HepG2 (cell line): ENCODE measurements around the gene RSPH10B. TPM values are rescaled to one million over a fixed set of nuclear protein-coding genes. Genes with fewer than 3 reads are reported as not detected.

Experiments
- ATAC-seq: fragments of 200-7000 bp; cut with Tn5 transposase; 3 replicates; pipeline ENCODE4 v1.9.1; 2020; ENCODE audit warnings: mild to moderate bottlenecking, moderate library complexity
- BruUV-seq: library from RNA; stranded (reverse); fragments of 400-500 nt; replicated peaks from 2 replicates; lab custom pipeline; 2021; lab: Mats Ljungman, UMichigan
- CTCF ChIA-PET: fragments of 300-600 bp; formaldehyde crosslinking; extraction: SDS; loops from one replicate; lab custom pipeline; 2021; ENCODE audit warnings: low total read pairs, inconsistent platforms, low intra/inter-chr PET ratio; lab: Yijun Ruan, JAX
- POLR2A ChIA-PET: fragments of 350-600 bp; sonication (Branson Sonifier 250); formaldehyde crosslinking; loops from one replicate; lab custom pipeline; 2020; ENCODE audit warnings: antibody characterized with exemption, inconsistent platforms; lab: Yijun Ruan, JAX
- DNase-seq: peaks from one replicate; pipeline ENCODE4 v3.0.0-alpha.2; 2015; ENCODE audit warnings: low spot score
- FAIRE-seq: peaks from 3 replicates; lab custom pipeline; 2011; peaks lifted over from hg19 to GRCh38; lab: Jason Lieb, UNC
- H2AFZ ChIP-seq: one replicate; pipeline ENCODE4 v1.6.1; 2011; ENCODE audit warnings: low read length, inconsistent platforms
- H3K27ac ChIP-seq: fragments of 300-600 bp; 3 replicates; pipeline ENCODE4 v1.8.0; 2011; ENCODE audit warnings: mixed run types, mild to moderate bottlenecking, mixed read lengths, low read length, inconsistent platforms; ENCODE audit not compliant: insufficient read depth; ENCODE audit errors: extremely low read length
- H3K27me3 ChIP-seq, 2 experiments: fragments of 200-600 bp in 1 of 2; 2 replicates in 1 of 2; 3 replicates in 1 of 2; pipeline versions ENCODE4 v1.6.0 to v1.8.0; 2011; ENCODE audit warnings: low read length in 2 of 2, mild to moderate bottlenecking in 2 of 2, moderate library complexity in 2 of 2, inconsistent platforms in 1 of 2; ENCODE audit not compliant: insufficient read depth in 2 of 2, control insufficient read depth in 1 of 2
- H3K36me3 ChIP-seq, 2 experiments: fragments of 200-600 bp in 1 of 2; replicated peaks in 1 of 2; 2 replicates in 1 of 2; 3 replicates in 1 of 2; pipeline versions ENCODE4 v1.5.1 to v1.8.0; 2011; ENCODE audit warnings: low read length in 2 of 2, inconsistent platforms in 1 of 2; ENCODE audit not compliant: insufficient read depth in 2 of 2, control insufficient read depth in 1 of 2
- H3K4me1 ChIP-seq: 2 replicates; pipeline ENCODE4 v1.5.1; 2012; ENCODE audit warnings: low read length, inconsistent platforms; ENCODE audit not compliant: insufficient read depth
- H3K4me2 ChIP-seq: 2 replicates; pipeline ENCODE4 v1.6.0; 2011; ENCODE audit warnings: low read depth, low read length, inconsistent platforms
- H3K4me3 ChIP-seq, 3 experiments: fragments of 200-600 bp in 1 of 3; sonication (generic), shearing (Covaris generic) in 1 of 3; replicated peaks in 1 of 3; 2 replicates each; pipeline ENCODE4 v1.5.1; 2011 to 2016; ENCODE audit warnings: low read length in 3 of 3, inconsistent platforms in 2 of 3, low read depth in 2 of 3, mild to moderate bottlenecking in 2 of 3, control low read depth in 1 of 3, mixed read lengths in 1 of 3; ENCODE audit not compliant: insufficient read depth in 1 of 3
- H3K79me2 ChIP-seq: one replicate; pipeline ENCODE4 v1.6.1; 2011; ENCODE audit warnings: low read length, inconsistent platforms; ENCODE audit not compliant: insufficient read depth
- H3K9ac ChIP-seq: 2 replicates; pipeline ENCODE4 v1.6.0; 2011; ENCODE audit warnings: mild to moderate bottlenecking, low read depth, low read length, inconsistent platforms; ENCODE audit not compliant: insufficient read depth
- H3K9me3 ChIP-seq: 2 replicates; pipeline ENCODE4 v1.5.1; 2012; ENCODE audit warnings: mild to moderate bottlenecking, low read length
- H4K20me1 ChIP-seq: 2 replicates; pipeline ENCODE4 v1.6.0; 2011; ENCODE audit warnings: inconsistent platforms, mild to moderate bottlenecking, low read length, moderate library complexity; ENCODE audit not compliant: insufficient read depth
- AKNA ChIP-seq: sonication (generic); formaldehyde crosslinking; IDR thresholded peaks from 2 replicates; pipeline ENCODE4 v1.4.0; 2020; ENCODE audit warnings: missing genetic modification reagents, borderline replicate concordance
- HHEX ChIP-seq: IDR thresholded peaks from 2 replicates; pipeline ENCODE4 v1.6.1; 2016; ENCODE audit warnings: control low read depth
- HNF4A ChIP-seq: sonication (generic); formaldehyde crosslinking; IDR thresholded peaks from 2 replicates; pipeline ENCODE4 v1.4.0; 2020; ENCODE audit warnings: missing genetic modification reagents
- SSRP1 ChIP-seq: IDR thresholded peaks from 2 replicates; pipeline ENCODE4 v1.6.1; 2016; ENCODE audit warnings: control low read depth
- ZNF121 ChIP-seq: sonication (generic); formaldehyde crosslinking; IDR thresholded peaks from 2 replicates; pipeline ENCODE4 v1.5.0; 2020; ENCODE audit warnings: mild to moderate bottlenecking, missing genetic modification reagents
- WGBS: methylation state at CpG from one replicate; pipeline ENCODE4 v1.1.6; 2017; ENCODE audit warnings: low lambda C conversion rate; 5-methylcytosine and 5-hydroxymethylcytosine counted together
- in situ Hi-C: cut with HindIII; loops from 2 replicates; pipeline ENCODE4 v1.10.0; 2017; ENCODE audit warnings: low pct_unique_long_range_greater_than_20kb; ENCODE audit not compliant: extremely low pct_ligation_motif_present
- intact Hi-C: fragments of 100-400 bp; cut with micrococcal nuclease; formaldehyde crosslinking; loops from one replicate; pipeline ENCODE4 v1.10.0; 2022; ENCODE audit not compliant: unreplicated experiment
- polyA plus RNA-seq, 8 experiments: library from polyadenylated mRNA; depleted of rRNA in 3 of 8; stranded (reverse) in 7 of 8; unstranded in 1 of 8; fragments of >200 nt; fragmentation: Illumina TruSeq in 4 of 8; extraction: Trizol in 4 of 8; gene quantifications; 2 replicates each; pipeline versions ENCODE4 v1.2.1 to v1.2.3, GENCODE V29; 2011 to 2016; ENCODE audit warnings: low read depth in 4 of 8, missing spikeins in 1 of 8, mixed read lengths in 1 of 8; ENCODE audit not compliant: insufficient read depth in 1 of 8
- total RNA-seq, 5 experiments: library from RNA; depleted of rRNA; stranded (reverse); fragments of >200 nt; fragmentation: Illumina TruSeq; extraction: Trizol; gene quantifications; 2 replicates each; pipeline ENCODE4 v1.2.3, GENCODE V29; 2016; ENCODE audit warnings: low read depth in 1 of 5

Gene RSPH10B
- total and polyA plus RNA-seq, 2 of the 13 experiments (the other 11 are each of a cell fraction or from before 2014, with no cell fraction given) = not detected

- no peak for ATAC-seq
- in situ Hi-C loops = no loop called here
- no peaks in the 10 kb centered on the region for H3K27me3 ChIP-seq
- no peak overlapping the region for H3K4me2 ChIP-seq
- no peaks in the 10 kb centered on the region for H3K79me2 ChIP-seq
- no peaks in the 10 kb centered on the region for H4K20me1 ChIP-seq
- H3K27ac ChIP-seq = no peak overlapping the region
- no peak for FAIRE-seq
- no peak overlapping the region for H3K9ac ChIP-seq
- TF ChIP-seq SSRP1 (no peak), HHEX (CRISPR knock-in tag) (no peak), ZNF121 (CRISPR knock-in tag) (peak; percentile 83), HNF4A (CRISPR knock-in tag) (0 out of 2 replicates have a peak, but pooled peaks have one; percentile 6), AKNA (CRISPR knock-in tag) (no peak)
- ChIA-PET POLR2A (no interaction called here), CTCF (no interaction called here)
- H2AFZ ChIP-seq = no peak overlapping the region
- DNase-seq = no peak
- intact Hi-C loops = no loop called here
- no peak overlapping the region for H3K4me3 ChIP-seq
- H3K9me3 ChIP-seq = no peaks in the 10 kb centered on the region
- no TSS peak for BruUV-seq
- no peaks in the 10 kb centered on the region for H3K4me1 ChIP-seq
- WGBS = 56% methylated on average over 9 of the region's 9 CpGs
- H3K36me3 ChIP-seq = no peaks in the 10 kb centered on the region
These were observed 78.0 kb downstream of the RSPH10B start for GRCh38 chr7:5892498-5892897.
